OCI-LY7 (cell line): Measurements from ENCODE around the gene DIPK1C. TPM values are rescaled to one million over a fixed set of nuclear protein-coding genes. Genes with fewer than 3 reads are reported as not detected.
A peak's percentile ranks its signal among the peaks of the same experiment; 100 is the strongest.
"Not testable (repeated sequence)": the region's sequence is repeated elsewhere in the genome, so short reads cannot be mapped to it uniquely, and the experiment has no call there.

Source experiments
- BruUV-seq: library from RNA; stranded (reverse); fragments of 400-500 nt; replicated peaks from 2 replicates; lab custom pipeline; 2021; lab: Mats Ljungman, UMichigan
- CTCF ChIA-PET: fragments of 300-600 bp; sonication (Branson Sonifier 250); formaldehyde crosslinking; loops from one replicate; lab custom pipeline; 2022; ENCODE audit warnings: antibody characterized with exemption; ENCODE audit not compliant: unreplicated experiment; lab: Charles Lee
- POLR2A ChIA-PET: fragments of 300-600 bp; sonication (Branson Sonifier 250); formaldehyde crosslinking; loops from one replicate; lab custom pipeline; 2022; ENCODE audit warnings: antibody characterized with exemption; lab: Charles Lee
- DNase-seq: peaks from one replicate; pipeline ENCODE4 v3.0.0-alpha.2; 2015; ENCODE audit warnings: low spot score
- H2AFZ ChIP-seq: fragments of 200-600 bp; sonication (generic), shearing (Covaris generic); 2 replicates; pipeline ENCODE4 v1.6.1; 2014; ENCODE audit warnings: mild to moderate bottlenecking, antibody characterized with exemption, low read length, moderate library complexity
- H3K27ac ChIP-seq: fragments of 200-600 bp; sonication (generic); 2 replicates; pipeline ENCODE4 v1.5.1; 2014; ENCODE audit warnings: mixed run types, low read depth, mild to moderate bottlenecking, moderate library complexity, low read length, inconsistent platforms; ENCODE audit not compliant: poor library complexity, severe bottlenecking
- H3K36me3 ChIP-seq: fragments of 200-600 bp; sonication (generic); 2 replicates; pipeline ENCODE4 v1.6.1; 2014; ENCODE audit warnings: mild to moderate bottlenecking, antibody characterized with exemption, low read length, moderate library complexity, mixed read lengths; ENCODE audit not compliant: insufficient read depth
- H3K4me1 ChIP-seq: fragments of 200-600 bp; sonication (generic); 2 replicates; pipeline ENCODE4 v1.5.1; 2014; ENCODE audit warnings: mild to moderate bottlenecking, low read length; ENCODE audit not compliant: insufficient read depth, poor library complexity, severe bottlenecking
- H3K4me2 ChIP-seq: fragments of 200-600 bp; sonication (generic); 2 replicates; pipeline ENCODE4 v1.6.1; 2014; ENCODE audit warnings: mild to moderate bottlenecking, low read length
- H3K4me3 ChIP-seq: fragments of 200-600 bp; sonication (generic); 2 replicates; pipeline ENCODE4 v1.5.1; 2014; ENCODE audit warnings: mild to moderate bottlenecking, low read depth, low read length; ENCODE audit not compliant: poor library complexity, severe bottlenecking
- H3K79me2 ChIP-seq: fragments of 200-600 bp; sonication (generic); 2 replicates; pipeline ENCODE4 v1.6.1; 2016; ENCODE audit warnings: low read depth, mild to moderate bottlenecking, low read length, moderate library complexity, mixed read lengths; ENCODE audit not compliant: insufficient read depth
- H3K9me2 ChIP-seq: fragments of 200-600 bp; sonication (generic); 2 replicates; pipeline ENCODE4 v1.6.1; 2016; ENCODE audit warnings: mild to moderate bottlenecking, low read length, mixed read lengths; ENCODE audit not compliant: insufficient read depth
- H3K9me3 ChIP-seq: fragments of 200-600 bp; sonication (generic); 2 replicates; pipeline ENCODE4 v1.6.1; 2014; ENCODE audit warnings: mild to moderate bottlenecking, mixed run types, low read length, mixed read lengths
- H4K20me1 ChIP-seq: fragments of 200-600 bp; sonication (generic); 2 replicates; pipeline ENCODE4 v1.6.1; 2014; ENCODE audit warnings: mild to moderate bottlenecking, antibody characterized with exemption, low read length, moderate library complexity, mixed read lengths; ENCODE audit not compliant: insufficient read depth
- CTCF ChIP-seq: fragments of 200-600 bp; sonication (generic); conservative IDR thresholded peaks from 2 replicates; pipeline ENCODE4 v1.5.1; 2014; ENCODE audit warnings: mild to moderate bottlenecking, antibody characterized with exemption, low read length, moderate library complexity, mixed read lengths
- EZH2phosphoT487 ChIP-seq: fragments of 200-600 bp; sonication (generic); IDR thresholded peaks from 2 replicates; pipeline ENCODE4 v1.6.1; 2018; ENCODE audit warnings: low read depth, borderline replicate concordance, mild to moderate bottlenecking, mixed run types, antibody characterized with exemption, low read length, moderate library complexity, mixed read lengths
- intact Hi-C: fragments of 100-400 bp; cut with micrococcal nuclease; formaldehyde crosslinking; loops from one replicate; pipeline ENCODE4 v1.10.0; 2022; ENCODE audit not compliant: unreplicated experiment
- total RNA-seq, 2 experiments: library from RNA; depleted of rRNA in 1 of 2; stranded (reverse); fragments of >200 nt in 1 of 2; shearing (Covaris generic) in 1 of 2; gene quantifications; 2 replicates each; pipeline ENCODE4 v1.2.3, GENCODE V29; 2014 to 2022

DIPK1C gene
- total RNA-seq, 2 experiments from 2014 or later: not detected

- H4K20me1 ChIP-seq: no peaks in the 10 kb centered on the region
- TF ChIP-seq CTCF (no peak), EZH2phosphoT487 (no peak)
- H3K9me2 ChIP-seq: no peaks in the 10 kb centered on the region
- intact Hi-C loops: no loop called here
- POLR2A ChIA-PET: no interaction called here
- H3K4me2 ChIP-seq: no peak overlapping the region
- BruUV-seq: no TSS peak
- peaks cover 5% of the 10 kb centered on the region; the same call in 1 of the 2 replicates for H3K79me2 ChIP-seq
- peaks cover 56% of the 10 kb centered on the region for H3K36me3 ChIP-seq
- no peaks in the 10 kb centered on the region for H3K9me3 ChIP-seq
- no peak overlapping the region for H2AFZ ChIP-seq
- H3K27ac ChIP-seq: no peak overlapping the region
- peaks cover 4% of the 10 kb centered on the region for H3K4me1 ChIP-seq
- CTCF ChIA-PET: no interaction called here
- DNase-seq: no peak
- H3K4me3 ChIP-seq: no peak overlapping the region
These were observed 48.7 kb upstream of the DIPK1C start for GRCh38 chr18:74505776-74506175.

GRCh38 chr18:74503137-74503536 lies 46.0 kb upstream of the DIPK1C start:
- no peak overlapping the region for H2AFZ ChIP-seq
- H3K79me2 ChIP-seq: peaks cover 23% of the 10 kb centered on the region
- H4K20me1 ChIP-seq: no peaks in the 10 kb centered on the region
- CTCF ChIA-PET: no interaction called here
- no TSS peak for BruUV-seq
- POLR2A ChIA-PET: no interaction called here
- intact Hi-C loops: no loop called here
- H3K36me3 ChIP-seq: peaks cover 43% of the 10 kb centered on the region; the same call in 1 of the 2 replicates
- H3K9me3 ChIP-seq: no peaks in the 10 kb centered on the region
- no peak for DNase-seq
- no peak overlapping the region for H3K27ac ChIP-seq
- no peaks in the 10 kb centered on the region for H3K9me2 ChIP-seq
- peaks cover 14% of the 10 kb centered on the region for H3K4me1 ChIP-seq
- no peak overlapping the region for H3K4me2 ChIP-seq
- no peak overlapping the region for H3K4me3 ChIP-seq
- no peak for TF ChIP-seq EZH2phosphoT487
- no peak for TF ChIP-seq CTCF

GRCh38 chr18:74501386-74501785 lies 44.3 kb upstream of the DIPK1C start:
- Histone ChIP-seq H3K4me2 (peak overlapping the region; percentile 73), H3K4me3 (peak overlapping the region; percentile 89), H3K27ac (peak overlapping the region; percentile 81), H3K9me2 (no peaks in the 10 kb centered on the region), H3K36me3 (peaks cover 30% of the 10 kb centered on the region; the same call in 1 of the 2 replicates), H3K9me3 (no peaks in the 10 kb centered on the region), H4K20me1 (no peaks in the 10 kb centered on the region), H3K4me1 (peaks cover 28% of the 10 kb centered on the region), H3K79me2 (peaks cover 37% of the 10 kb centered on the region), H2AFZ (no peak overlapping the region)
- no peak for TF ChIP-seq CTCF
- TF ChIP-seq EZH2phosphoT487: no peak
- ChIA-PET CTCF (no interaction called here), POLR2A (no interaction called here)
- BruUV-seq: no TSS peak
- intact Hi-C loops: no loop called here
- no peak for DNase-seq

GRCh38 chr18:74500774-74501173 lies 43.7 kb upstream of the DIPK1C start:
- Histone ChIP-seq H3K4me3 (peak overlapping the region; percentile 89), H3K4me2 (peak overlapping the region; percentile 73), H3K79me2 (peaks cover 37% of the 10 kb centered on the region), H3K36me3 (peaks cover 29% of the 10 kb centered on the region; the same call in 1 of the 2 replicates), H3K27ac (peak overlapping the region; percentile 81), H3K4me1 (peaks cover 28% of the 10 kb centered on the region)
- BruUV-seq, H3K9me3 ChIP-seq, H3K9me2 ChIP-seq, DNase-seq, intact Hi-C loops, H2AFZ ChIP-seq, CTCF ChIA-PET, H4K20me1 ChIP-seq: not testable (repeated sequence)
- POLR2A ChIA-PET: interaction anchor here (0.6 to 0.9 kb wide), 2 partner anchors 8 to 26 kb away, joined by 3 to 5 read pairs; no protein-coding TSS in a partner anchor
